BLaER1 treated with 17β-estradiol and CSF1 and Interleukin-3, amounts not matched to agents 10 nM and 100 nM (cell line): ENCODE data around the gene MAP4K1.

ENCODE experiments used
- H3K27ac ChIP-seq, 11 experiments: shearing (Covaris generic); formaldehyde crosslinking; 2 replicates each; pipeline ENCODE4 v1.8.1; 2022
- H3K27me3 ChIP-seq, 11 experiments: shearing (Covaris generic); formaldehyde crosslinking; 2 replicates each; pipeline ENCODE4 v1.8.1; 2022
- H3K36me3 ChIP-seq, 11 experiments: shearing (Covaris generic); formaldehyde crosslinking; 2 replicates each; pipeline ENCODE4 v1.8.1; 2022
- H3K4me1 ChIP-seq, 10 experiments: shearing (Covaris generic); formaldehyde crosslinking; 2 replicates each; pipeline ENCODE4 v1.8.1; 2022
- H3K4me2 ChIP-seq, 11 experiments: shearing (Covaris generic); formaldehyde crosslinking; 2 replicates each; pipeline ENCODE4 v1.8.1; 2022
- H3K4me3 ChIP-seq, 10 experiments: shearing (Covaris generic); formaldehyde crosslinking; 2 replicates each; pipeline ENCODE4 v1.8.1; 2022
- H3K9ac ChIP-seq, 11 experiments: shearing (Covaris generic); formaldehyde crosslinking; 2 replicates each; pipeline ENCODE4 v1.8.1; 2022
- H3K9me3 ChIP-seq, 11 experiments: shearing (Covaris generic); formaldehyde crosslinking; replicated peaks in 1 of 11; 2 replicates each; pipeline ENCODE4 v1.8.1; 2022
- H4K20me1 ChIP-seq, 11 experiments: shearing (Covaris generic); formaldehyde crosslinking; 2 replicates each; pipeline ENCODE4 v1.8.1; 2022
- Cebpa-rat ChIP-seq, 11 experiments: shearing (Covaris generic); IDR thresholded peaks; 2 replicates each; pipeline ENCODE4 v1.8.1; 2022

MAP4K1 gene

GRCh38 chr19:38663156-38663651 is 45.5 kb upstream of the MAP4K1 start:
- peaks cover 50 to 99% (median 76%) of the 10 kb centered on the region in 11 experiments; a peak in 21 of 22 replicates for H4K20me1 ChIP-seq

DNA sequence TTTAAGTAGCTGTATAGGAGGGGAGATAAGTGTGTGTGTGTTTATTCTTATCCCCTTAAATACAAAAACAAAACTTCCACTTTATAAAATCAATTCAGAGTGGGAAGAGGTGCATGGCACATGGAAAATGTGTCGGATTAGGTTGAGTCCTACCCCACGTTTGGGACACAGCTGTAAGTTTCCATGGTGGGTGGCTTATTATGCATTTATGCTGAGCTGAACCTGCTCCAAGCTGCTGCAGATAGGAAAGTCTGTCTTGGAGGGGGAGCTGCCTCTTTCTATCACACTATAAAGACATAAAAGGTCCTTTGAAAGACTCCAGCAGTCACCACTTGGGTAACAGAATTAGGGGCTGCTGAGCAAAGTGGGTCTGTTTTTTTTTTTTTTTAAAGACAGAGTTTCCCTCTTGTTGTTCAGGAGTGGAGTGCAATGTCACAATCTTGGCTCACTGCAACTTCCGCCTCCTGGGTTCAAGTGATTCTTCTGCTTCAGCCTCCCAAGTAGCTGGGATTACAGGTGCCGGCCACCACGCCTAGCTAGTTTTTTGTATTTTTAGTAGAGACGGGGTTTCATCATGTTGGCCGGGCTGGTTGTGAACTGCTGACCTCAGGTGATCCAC is 44.9 kb upstream of the MAP4K1 start:
- H3K36me3 ChIP-seq, result peaks cover 10 to 56% (median 35%) of the 10 kb centered on the region in 11 experiments; a peak in 20 of 22 replicates
- no peaks in the 10 kb centered on the region for H3K9me3 ChIP-seq
- H3K4me1 ChIP-seq, result peaks cover 61 to 89% (median 70%) of the 10 kb centered on the region in 10 experiments
- peak overlapping the region in 1 of 11 experiments; percentile 67; a peak in 1 of 22 replicates for H3K9ac ChIP-seq
- H3K4me2 ChIP-seq, result peak overlapping the region in 10 of 11 experiments; percentile 82 to 99 (median 88); a peak in 20 of 22 replicates
- H3K27ac ChIP-seq, result peak overlapping the region in 6 of 11 experiments; percentile 77 to 89 (median 84); a peak in 4 of 22 replicates
- no peak for TF ChIP-seq Cebpa-rat (IDR thresholded peaks at IDR 0.05)
- H3K27me3 ChIP-seq, result no peaks in the 10 kb centered on the region
- H3K4me3 ChIP-seq, result no peak overlapping the region
- H4K20me1 ChIP-seq, result peaks cover 55 to 100% (median 81%) of the 10 kb centered on the region in 11 experiments; a peak in 21 of 22 replicates

More at GRCh38 chr19:38663156-38663651, 45.5 kb upstream of the MAP4K1 start:
- Histone ChIP-seq H3K9me3 (no peaks in the 10 kb centered on the region), H3K9ac (peak overlapping the region in 2 of 11 experiments; percentile 65 to 67; a peak in 1 of 22 replicates), H3K4me2 (peak overlapping the region; percentile 80 to 99 (median 88); a peak in 21 of 22 replicates), H3K4me3 (no peak overlapping the region), H3K27me3 (no peaks in the 10 kb centered on the region), H3K36me3 (peaks cover 10 to 52% (median 32%) of the 10 kb centered on the region in 11 experiments; a peak in 20 of 22 replicates), H3K4me1 (peaks cover 63 to 89% (median 71%) of the 10 kb centered on the region in 10 experiments), H3K27ac (peak overlapping the region in 8 of 11 experiments; percentile 72 to 89 (median 82); a peak in 12 of 22 replicates)
- no peak for TF ChIP-seq Cebpa-rat (IDR thresholded peaks at IDR 0.05)

DNA sequence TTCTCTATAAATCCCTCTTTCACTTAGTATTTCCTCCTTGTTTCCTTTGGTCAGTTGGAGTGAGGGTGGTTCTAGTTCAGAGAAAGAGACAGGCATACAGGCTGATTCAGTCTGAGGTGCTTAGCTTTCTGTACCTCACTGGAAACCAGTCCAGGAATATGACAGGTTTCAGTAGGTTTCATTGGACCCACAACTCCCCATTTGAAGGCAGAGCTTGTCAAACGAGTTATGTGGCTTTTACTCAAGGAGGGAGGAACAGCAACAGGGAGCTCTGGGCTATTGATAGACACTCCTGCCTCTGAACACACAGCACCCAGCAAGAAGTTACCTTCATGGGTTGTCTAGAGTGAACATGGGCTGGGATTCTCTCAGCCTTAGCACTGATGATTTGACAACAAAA is 44.2 kb upstream of the MAP4K1 start:
- H3K9me3 ChIP-seq, result no peaks in the 10 kb centered on the region
- H3K4me2 ChIP-seq, result peak overlapping the region in 9 of 11 experiments; percentile 0 to 99 (median 85); a peak in 9 of 22 replicates
- H4K20me1 ChIP-seq, result peaks cover 55 to 100% (median 85%) of the 10 kb centered on the region in 11 experiments; a peak in 21 of 22 replicates
- peak overlapping the region in 1 of 11 experiments; percentile 3; a peak in 1 of 22 replicates for H3K27ac ChIP-seq
- TF ChIP-seq Cebpa-rat (IDR thresholded peaks at IDR 0.05), result no peak
- no peak overlapping the region for H3K4me3 ChIP-seq
- H3K27me3 ChIP-seq, result no peaks in the 10 kb centered on the region
- H3K36me3 ChIP-seq, result peaks cover 10 to 60% (median 35%) of the 10 kb centered on the region in 11 experiments; a peak in 20 of 22 replicates
- H3K4me1 ChIP-seq, result peaks cover 54 to 89% (median 69%) of the 10 kb centered on the region in 10 experiments
- H3K9ac ChIP-seq, result no peak overlapping the region

DNA sequence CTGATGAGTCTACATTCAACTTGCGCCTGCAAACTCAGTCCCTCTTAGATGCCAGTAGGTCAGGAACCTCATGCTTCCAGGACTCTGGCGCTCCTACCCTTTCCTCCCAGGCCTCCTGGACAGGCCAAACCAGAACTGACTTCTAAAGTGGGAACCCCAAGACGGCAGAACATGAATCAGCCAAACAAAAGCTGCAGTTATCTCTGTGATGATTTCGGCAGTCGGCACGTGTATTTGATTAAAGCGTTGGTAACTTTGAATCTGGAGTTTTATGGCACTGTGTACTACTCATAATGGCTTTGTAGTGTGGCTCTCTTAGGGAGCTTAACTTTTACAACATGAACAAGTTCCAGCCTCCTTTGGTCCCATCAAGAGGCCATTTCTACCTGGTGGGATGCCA is 43.4 kb upstream of the MAP4K1 start:
- no peak overlapping the region for H3K27ac ChIP-seq

GRCh38 chr19:38660724-38661123 is 43.0 kb upstream of the MAP4K1 start:
- peaks cover 54 to 89% (median 69%) of the 10 kb centered on the region in 10 experiments for H3K4me1 ChIP-seq
- H4K20me1 ChIP-seq, result peaks cover 66 to 100% (median 96%) of the 10 kb centered on the region in 11 experiments; a peak in 21 of 22 replicates
- H3K27me3 ChIP-seq, result no peaks in the 10 kb centered on the region
- H3K4me2 ChIP-seq, result no peak overlapping the region
- no peak for TF ChIP-seq Cebpa-rat (IDR thresholded peaks at IDR 0.05)
- H3K9ac ChIP-seq, result no peak overlapping the region
- peaks cover 15 to 72% (median 45%) of the 10 kb centered on the region in 11 experiments; a peak in 20 of 22 replicates for H3K36me3 ChIP-seq
- H3K27ac ChIP-seq, result no peak overlapping the region
- H3K9me3 ChIP-seq, result no peaks in the 10 kb centered on the region
- H3K4me3 ChIP-seq, result no peak overlapping the region

More for the DNA sequence above, 43.4 kb upstream of the MAP4K1 start:
- Histone ChIP-seq H3K9ac (no peak overlapping the region), H3K4me2 (no peak overlapping the region), H4K20me1 (peaks cover 61 to 100% (median 94%) of the 10 kb centered on the region in 11 experiments; a peak in 21 of 22 replicates), H3K4me1 (peaks cover 54 to 89% (median 69%) of the 10 kb centered on the region in 10 experiments), H3K36me3 (peaks cover 15 to 68% (median 41%) of the 10 kb centered on the region in 11 experiments; a peak in 20 of 22 replicates), H3K4me3 (no peak overlapping the region), H3K9me3 (no peaks in the 10 kb centered on the region), H3K27me3 (no peaks in the 10 kb centered on the region)
- TF ChIP-seq Cebpa-rat (IDR thresholded peaks at IDR 0.05), result no peak

DNA sequence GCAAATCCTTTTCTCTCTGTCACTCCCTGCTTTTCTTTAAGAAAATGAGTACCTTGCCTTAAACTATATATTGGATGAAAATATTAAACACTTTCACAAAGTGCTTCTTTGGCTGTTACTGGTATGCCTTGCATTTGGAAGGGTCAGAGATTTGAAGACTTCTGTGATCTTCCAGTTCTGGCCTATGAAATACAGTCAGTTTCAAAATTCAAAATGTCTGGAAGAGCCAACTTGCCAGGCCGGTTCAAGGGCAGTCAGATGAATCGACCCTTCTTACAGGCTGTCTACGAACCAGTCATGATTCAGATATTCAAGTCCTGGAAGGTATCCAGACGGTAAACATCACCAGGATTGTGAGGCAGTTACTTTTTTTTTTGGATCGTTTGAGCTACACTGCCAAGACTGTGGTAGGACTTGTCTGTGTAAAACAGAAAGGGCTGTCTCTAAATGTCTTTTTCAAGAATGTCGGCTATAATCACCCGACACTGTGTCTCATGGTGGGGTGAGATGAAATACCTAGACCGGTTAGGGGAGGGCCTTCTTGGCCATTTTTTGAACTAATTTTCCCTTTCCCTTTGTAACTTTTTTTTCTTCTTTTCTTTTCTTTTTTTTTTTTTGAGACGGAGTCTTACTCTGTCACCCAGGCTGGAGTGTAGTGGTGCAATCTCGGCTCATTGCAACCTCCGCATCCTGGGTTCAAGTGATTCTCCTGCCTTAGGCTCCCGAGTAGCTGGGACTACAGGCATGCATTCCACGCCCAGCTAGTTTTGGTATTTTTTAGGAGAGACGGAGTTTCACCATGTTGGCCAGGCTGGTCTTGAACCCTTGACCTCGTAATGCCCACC is 40.9 kb upstream of the MAP4K1 start:
- peaks cover 67 to 100% (median 98%) of the 10 kb centered on the region in 11 experiments; a peak in 21 of 22 replicates for H4K20me1 ChIP-seq
- no peak overlapping the region for H3K4me3 ChIP-seq
- no peak for TF ChIP-seq Cebpa-rat (IDR thresholded peaks at IDR 0.05)
- H3K4me2 ChIP-seq, result no peak overlapping the region
- no peaks in the 10 kb centered on the region for H3K9me3 ChIP-seq
- 0 out of 22 replicates have a peak overlapping the region, but pooled peaks of 1 of the 11 experiments have one; percentile 7 for H3K27ac ChIP-seq
- peaks cover 23 to 84% (median 58%) of the 10 kb centered on the region in 11 experiments; a peak in 20 of 22 replicates for H3K36me3 ChIP-seq
- H3K4me1 ChIP-seq, result peaks cover 45 to 89% (median 68%) of the 10 kb centered on the region in 10 experiments
- no peak overlapping the region for H3K9ac ChIP-seq
- H3K27me3 ChIP-seq, result no peaks in the 10 kb centered on the region

DNA sequence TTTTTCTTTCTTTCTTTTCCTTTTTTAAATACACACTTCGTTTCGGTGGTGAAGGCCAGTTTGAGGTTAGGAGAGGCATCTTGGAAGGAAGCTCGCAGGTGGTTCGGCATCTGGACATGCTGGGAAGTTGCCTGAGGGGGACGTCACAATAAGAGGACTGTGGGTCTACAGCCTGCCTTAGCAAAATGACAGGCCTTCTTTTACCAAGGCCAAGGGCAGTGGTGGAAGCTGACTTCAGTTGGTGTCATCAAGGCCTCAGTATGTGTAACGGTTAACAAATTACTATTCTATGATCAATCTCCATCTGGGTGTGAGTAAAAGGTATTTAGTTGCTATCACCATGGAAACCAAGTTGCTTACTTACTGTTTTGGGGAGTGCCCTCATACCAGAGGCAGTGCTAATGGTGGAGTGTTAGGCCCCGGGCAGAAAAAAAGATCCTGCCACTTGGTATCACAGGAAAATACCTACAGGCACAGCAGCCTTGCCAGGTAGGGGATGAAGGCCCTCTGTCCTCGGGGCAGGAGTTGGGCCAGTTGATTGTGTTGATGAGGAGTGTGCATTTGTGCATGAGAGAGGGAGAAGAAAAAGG is 40.0 kb upstream of the MAP4K1 start:
- Histone ChIP-seq H4K20me1 (peaks cover 58 to 100% (median 97%) of the 10 kb centered on the region in 11 experiments; a peak in 20 of 22 replicates), H3K4me2 (peak overlapping the region in 4 of 11 experiments; percentile 4 to 58 (median 15); a peak in 2 of 22 replicates), H3K4me1 (peaks cover 44 to 88% (median 62%) of the 10 kb centered on the region in 10 experiments), H3K9me3 (no peaks in the 10 kb centered on the region), H3K36me3 (peaks cover 20 to 82% (median 60%) of the 10 kb centered on the region in 11 experiments; a peak in 20 of 22 replicates), H3K27me3 (no peaks in the 10 kb centered on the region), H3K4me3 (no peak overlapping the region), H3K27ac (peak overlapping the region in 2 of 11 experiments; percentile 6 to 7; a peak in 1 of 22 replicates), H3K9ac (no peak overlapping the region)
- TF ChIP-seq Cebpa-rat (IDR thresholded peaks at IDR 0.05), result no peak
